TTC549 (cell line): ENCODE data around the gene PLSCR3.

Experiments
- FAIRE-seq: peaks from 2 replicates; lab custom pipeline; 2012; peaks lifted over from hg19 to GRCh38; lab: Jason Lieb, UNC

PLSCR3 gene

GRCh38 chr17:7426203-7426863 lies 32.0 kb upstream of the PLSCR3 start:
- no peak for FAIRE-seq

- FAIRE-seq = no peak
Measured at GRCh38 chr17:7425756-7426155, 31.4 kb upstream of the PLSCR3 start.

GRCh38 chr17:7425316-7425715 lies 31.0 kb upstream of the PLSCR3 start, which contains the start of gene SPEM2:
Gene SPEM2 (plus strand): TSS chr17:7425616. CDS start chr17:7425689, 73 bp downstream.
- no peak for FAIRE-seq

- no peak for FAIRE-seq
Measured at GRCh38 chr17:7423679-7424078, 29.4 kb upstream of the PLSCR3 start.

GRCh38 chr17:7421186-7421585 lies 26.9 kb upstream of the PLSCR3 start:
- no peak for FAIRE-seq

- no peak for FAIRE-seq
Measured at GRCh38 chr17:7419819-7420610, 25.7 kb upstream of the PLSCR3 start, which contains the start of gene SPEM1. Gene SPEM1 (plus strand): TSS chr17:7420324. CDS start chr17:7420385, 61 bp downstream.

- no peak for FAIRE-seq
Measured at GRCh38 chr17:7418472-7419152, 24.3 kb upstream of the PLSCR3 start.

GRCh38 chr17:7417056-7417655 lies 22.8 kb upstream of the PLSCR3 start:
- FAIRE-seq = no peak

GRCh38 chr17:7416323-7416722 lies 22.0 kb upstream of the PLSCR3 start:
- no peak for FAIRE-seq

GRCh38 chr17:7415784-7416183 lies 21.5 kb upstream of the PLSCR3 start:
- no peak for FAIRE-seq

GRCh38 chr17:7414837-7415236 lies 20.5 kb upstream of the PLSCR3 start:
- no peak for FAIRE-seq

GRCh38 chr17:7413346-7413985 lies 19.1 kb upstream of the PLSCR3 start:
- no peak for FAIRE-seq

- no peak for FAIRE-seq
Measured at GRCh38 chr17:7411427-7411750, 17.1 kb upstream of the PLSCR3 start.

- FAIRE-seq = no peak
Measured at GRCh38 chr17:7410634-7411426, 16.5 kb upstream of the PLSCR3 start.

GRCh38 chr17:7409716-7410115 lies 15.4 kb upstream of the PLSCR3 start:
- no peak for FAIRE-seq

- FAIRE-seq = no peak
Measured at GRCh38 chr17:7408863-7409262, 14.5 kb upstream of the PLSCR3 start.

- FAIRE-seq = no peak
Measured at GRCh38 chr17:7408252-7408727, 14.0 kb upstream of the PLSCR3 start.

- no peak for FAIRE-seq
Measured at GRCh38 chr17:7407485-7408251, 13.3 kb upstream of the PLSCR3 start, which contains the start of gene NLGN2. Gene NLGN2 (plus strand): TSS chr17:7407845. CDS start chr17:7408256, 411 bp downstream.

- FAIRE-seq = no peak
Measured at GRCh38 chr17:7407082-7407481, 12.8 kb upstream of the PLSCR3 start.

- no peak for FAIRE-seq
Measured at GRCh38 chr17:7406235-7406825, 12.0 kb upstream of the PLSCR3 start.
